Measurements from ENCODE around the gene MSX2.
"Not testable (repeated sequence)": the region's sequence is repeated elsewhere in the genome, so short reads cannot be mapped to it uniquely, and the experiment has no call there.

The MSX2 gene

GRCh38 chr5:174733836-174734235 is 9.5 kb downstream of the MSX2 start:
- DNase-seq, result no peak

- no peak for DNase-seq
Measured at GRCh38 chr5:174734571-174735497, 10.5 kb downstream of the MSX2 start.

DNA sequence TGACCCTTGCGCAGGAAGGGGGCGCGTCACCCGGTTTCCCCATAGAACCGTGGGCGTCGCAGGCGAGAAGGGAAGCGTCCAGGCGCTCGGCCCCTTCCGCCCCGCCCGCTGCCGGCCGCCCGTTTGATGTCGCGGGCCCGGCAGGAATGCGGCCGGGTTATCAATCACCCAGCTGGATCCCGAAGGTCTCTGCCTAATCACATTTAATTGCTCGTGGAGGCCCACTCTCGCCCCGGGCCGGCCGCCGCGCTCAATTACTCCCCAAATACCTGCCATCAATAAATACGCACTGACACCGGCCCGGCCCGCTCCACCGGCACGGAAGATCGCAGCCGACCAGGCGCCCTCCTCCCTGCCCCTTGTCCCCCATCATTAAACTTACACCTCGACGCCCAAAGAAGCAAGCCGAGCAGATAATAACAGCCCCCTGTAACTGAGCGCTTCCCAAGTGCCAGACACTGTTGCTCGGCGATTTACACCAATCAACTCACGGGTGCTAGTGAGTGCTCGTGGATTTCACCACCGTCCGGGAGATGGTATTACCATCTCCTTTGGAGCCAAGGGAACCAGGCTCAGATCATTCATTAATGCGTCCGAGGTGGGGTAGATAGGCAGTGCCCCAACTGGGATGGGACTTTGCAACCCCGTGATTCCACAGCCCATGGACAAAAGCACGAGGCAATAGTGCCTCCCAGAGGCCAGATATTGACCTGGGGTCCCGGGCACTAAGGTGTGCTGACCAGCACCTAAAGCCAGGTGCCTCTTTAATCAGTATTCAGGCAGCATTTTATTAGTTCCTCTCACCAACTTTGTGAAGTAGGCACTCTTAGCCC is 11.3 kb downstream of the MSX2 start:
- no peak for DNase-seq

- DNase-seq, result no peak
Measured at GRCh38 chr5:174736331-174736721, 11.9 kb downstream of the MSX2 start.

DNA sequence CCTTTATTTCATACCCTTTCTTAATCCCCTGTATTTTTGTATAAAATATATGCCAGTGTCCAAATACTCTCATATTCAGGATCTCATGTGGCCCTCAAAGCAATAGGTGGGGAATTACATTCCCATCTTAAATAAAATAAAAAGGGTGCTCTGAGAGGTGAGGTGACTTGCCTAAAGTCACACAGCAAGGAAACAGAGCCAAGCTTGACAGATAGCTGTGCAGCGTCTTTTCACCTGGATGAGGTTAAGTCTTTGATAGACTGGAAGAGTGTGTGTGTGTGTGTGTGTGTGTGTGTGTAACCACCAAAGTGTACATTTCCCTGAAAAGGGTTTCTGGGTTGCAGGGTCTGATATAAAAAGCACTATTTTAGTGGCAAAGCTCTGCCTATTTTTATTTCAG is 12.4 kb downstream of the MSX2 start:
- DNase-seq, result no peak

DNA sequence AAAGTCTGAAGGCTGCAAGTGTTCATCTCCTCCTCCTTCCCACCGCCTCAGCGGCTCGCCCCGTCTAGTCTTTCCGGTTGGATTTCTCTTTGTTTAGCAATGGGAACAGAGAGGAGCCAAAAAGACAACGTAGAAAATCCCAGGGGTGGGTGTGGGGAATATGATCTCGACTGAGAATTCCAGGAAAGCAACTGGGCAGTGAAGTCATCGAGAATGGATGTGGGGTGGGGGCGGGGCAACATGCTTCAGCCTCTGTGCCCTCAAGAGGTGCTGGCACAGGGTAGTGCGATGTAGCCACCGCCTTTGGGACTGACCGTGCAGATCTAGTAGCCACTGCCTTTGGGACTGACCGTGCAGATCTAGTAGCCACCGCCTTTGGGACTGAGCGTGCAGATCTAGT is 12.9 kb downstream of the MSX2 start:
- no peak for DNase-seq

- DNase-seq, result no peak
Measured at GRCh38 chr5:174741352-174741751, 17.0 kb downstream of the MSX2 start.

DNA sequence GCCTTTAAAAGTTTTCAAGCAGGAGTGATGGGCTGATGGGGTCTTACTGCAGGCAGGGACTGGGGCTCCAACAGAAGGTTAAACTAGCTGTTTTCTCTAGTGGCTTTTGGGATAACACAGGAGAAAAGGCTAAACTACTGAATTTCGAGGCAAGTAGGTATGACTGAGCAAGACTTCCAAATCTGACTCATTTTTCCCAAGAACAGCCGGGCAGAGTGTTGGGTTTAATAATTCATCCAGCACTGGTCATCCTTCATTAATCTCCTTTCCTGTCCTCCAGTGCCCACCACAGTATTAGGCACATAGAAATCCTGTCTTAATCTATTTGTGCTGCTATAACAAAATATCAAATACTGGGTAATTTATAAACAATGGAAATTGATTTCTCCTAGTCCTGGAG is 20.5 kb downstream of the MSX2 start:
- DNase-seq, result no peak

DNA sequence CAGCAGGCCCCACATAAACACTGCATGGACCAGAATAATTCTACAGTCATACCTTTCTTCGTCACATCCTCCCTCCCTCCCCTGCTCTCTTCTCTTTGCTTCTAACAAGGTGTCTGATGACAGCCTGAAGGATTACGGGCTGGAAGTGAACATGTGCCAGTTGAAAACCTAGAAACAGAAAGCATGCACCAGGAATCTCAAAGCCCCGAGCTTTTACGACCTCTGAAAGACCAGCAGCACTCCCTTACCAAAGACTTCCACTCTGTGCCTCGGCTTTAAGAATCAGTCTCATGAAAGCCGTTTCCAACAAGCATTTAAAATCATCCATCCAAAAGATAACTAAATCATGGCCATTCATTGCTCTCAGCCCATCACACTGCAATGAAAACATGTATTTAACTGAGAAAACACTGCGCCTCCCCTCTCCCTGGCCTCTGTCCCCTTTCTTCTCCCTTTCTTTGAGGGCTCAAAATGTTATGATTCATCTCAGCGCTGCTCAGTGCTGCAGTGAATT is 21.3 kb downstream of the MSX2 start:
- no peak for DNase-seq

GRCh38 chr5:174750711-174751110 is 26.3 kb downstream of the MSX2 start:
- DNase-seq, result no peak

DNA sequence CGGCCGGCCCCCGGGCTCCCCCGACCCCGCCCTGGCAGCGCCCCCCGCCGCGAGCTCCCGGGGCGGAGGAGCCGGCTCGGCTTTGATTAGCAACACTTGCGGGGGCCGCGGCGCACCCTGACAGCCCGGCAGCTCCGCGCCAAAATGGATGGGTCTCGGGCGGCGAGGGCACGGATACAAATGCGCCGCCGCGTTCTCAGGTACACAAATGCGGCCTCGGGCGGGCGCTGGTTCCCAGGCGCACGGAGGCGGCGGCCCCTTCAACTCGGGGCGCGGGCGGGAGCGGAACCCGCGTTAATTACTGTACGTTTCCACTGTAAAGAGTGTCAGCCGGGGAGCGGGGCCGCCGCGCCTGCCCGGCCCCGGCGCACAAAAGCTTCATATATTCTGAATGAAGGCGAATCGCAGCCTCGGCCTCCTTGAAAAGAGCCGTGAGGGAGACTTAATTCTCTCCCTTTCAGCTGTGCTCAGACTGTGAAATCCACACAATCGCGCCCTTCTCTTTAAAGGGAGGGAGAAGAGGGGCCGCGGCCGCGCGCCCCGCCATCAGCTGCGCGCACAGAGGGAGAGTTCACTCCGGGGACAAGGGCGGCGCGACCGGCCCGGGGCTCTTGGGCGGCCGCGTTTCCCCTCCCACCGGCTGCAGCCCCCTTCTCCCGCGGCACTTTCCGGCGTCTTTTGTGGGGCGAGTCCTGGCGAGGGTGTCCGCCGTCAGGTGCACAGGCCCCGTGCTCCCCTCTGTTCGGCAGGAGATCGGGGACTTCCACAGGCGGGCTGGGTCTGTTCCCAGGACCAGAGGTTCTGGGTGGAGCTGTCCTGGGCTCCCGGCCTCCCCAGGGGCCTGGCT is 27.0 kb downstream of the MSX2 start:
- DNase-seq, result peak; percentile 5 to 16

DNA sequence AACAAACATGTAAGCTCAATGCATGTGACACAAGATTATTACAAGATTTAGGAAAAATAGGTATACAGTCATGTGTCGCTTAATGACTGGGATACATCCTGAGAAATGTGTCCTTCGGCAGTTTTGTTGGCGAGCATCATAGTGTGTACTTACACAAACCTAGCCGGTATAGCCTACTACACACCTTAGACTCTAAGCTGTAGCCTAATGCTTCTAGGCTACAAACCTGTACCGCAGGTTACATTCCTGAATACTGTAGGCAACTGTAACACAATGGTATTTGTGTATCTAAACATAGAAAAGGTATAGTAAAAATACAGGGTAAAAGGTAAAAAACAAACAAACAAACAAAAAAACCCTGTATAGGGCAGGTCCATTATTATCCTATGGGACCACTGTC is 27.7 kb downstream of the MSX2 start:
- no peak for DNase-seq

GRCh38 chr5:174755106-174755505 is 30.7 kb downstream of the MSX2 start:
- no peak for DNase-seq

GRCh38 chr5:174759091-174759490 is 34.7 kb downstream of the MSX2 start:
- no peak for DNase-seq

DNA sequence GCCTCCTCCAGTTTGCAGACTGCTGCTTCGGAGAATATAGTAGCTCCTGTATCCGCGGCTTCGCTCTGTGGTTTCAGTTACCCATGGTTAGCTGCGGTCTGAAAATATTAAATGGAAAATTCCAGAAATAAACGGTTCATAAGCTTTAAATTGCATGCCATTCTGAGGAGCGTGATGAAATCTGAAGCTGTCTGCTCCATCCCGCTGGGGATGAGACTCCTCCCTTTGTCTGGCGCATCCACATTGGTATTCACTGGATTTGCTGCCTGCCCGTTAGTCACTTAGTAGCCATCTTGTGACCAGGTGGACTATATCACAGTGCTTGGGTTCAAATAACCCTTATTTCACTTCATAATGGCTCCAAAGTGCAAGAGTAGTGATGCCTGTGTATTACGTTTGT is 36.3 kb downstream of the MSX2 start:
- DNase-seq, result no peak

- DNase-seq, result not testable (repeated sequence)
Measured at GRCh38 chr5:174761341-174761740, 37.0 kb downstream of the MSX2 start.

DNA sequence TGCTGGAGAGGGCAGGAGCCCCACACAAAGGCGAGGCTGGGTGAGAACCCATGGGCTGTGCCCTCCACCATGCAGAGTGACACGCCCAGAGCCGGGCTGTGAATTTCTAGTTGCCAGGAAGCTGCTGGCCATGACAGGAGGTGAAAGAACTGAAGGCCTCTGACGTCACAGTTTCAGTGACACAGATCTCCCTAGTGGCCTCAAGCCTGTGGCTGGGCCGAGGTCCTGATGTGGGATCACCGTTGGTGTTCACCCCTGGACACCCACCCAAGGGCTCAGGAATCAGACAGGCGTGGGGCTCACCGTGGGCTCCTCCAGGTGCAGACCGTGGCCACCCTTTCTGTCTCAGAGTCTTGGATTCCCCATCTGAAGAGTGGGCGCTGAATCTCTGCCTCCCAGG is 39.9 kb downstream of the MSX2 start:
- no peak for DNase-seq

DNA sequence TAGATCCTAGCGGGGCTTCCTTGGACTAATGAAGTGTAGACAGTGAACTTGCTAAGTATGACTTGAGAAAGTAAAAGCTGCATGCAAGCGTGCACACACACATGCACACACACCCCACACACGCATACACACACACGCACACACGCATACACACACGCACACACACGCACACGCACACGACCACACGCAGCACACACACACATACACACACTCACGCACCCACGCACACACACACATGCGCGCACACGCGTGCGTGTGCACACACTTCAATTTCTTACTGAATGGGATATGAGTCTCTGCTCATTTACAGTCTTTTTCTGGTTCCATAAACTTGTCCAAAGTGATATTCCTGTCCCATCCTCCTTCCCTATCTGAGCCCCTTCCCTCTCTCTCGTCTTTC is 41.2 kb downstream of the MSX2 start:
- DNase-seq, result no peak

DNA sequence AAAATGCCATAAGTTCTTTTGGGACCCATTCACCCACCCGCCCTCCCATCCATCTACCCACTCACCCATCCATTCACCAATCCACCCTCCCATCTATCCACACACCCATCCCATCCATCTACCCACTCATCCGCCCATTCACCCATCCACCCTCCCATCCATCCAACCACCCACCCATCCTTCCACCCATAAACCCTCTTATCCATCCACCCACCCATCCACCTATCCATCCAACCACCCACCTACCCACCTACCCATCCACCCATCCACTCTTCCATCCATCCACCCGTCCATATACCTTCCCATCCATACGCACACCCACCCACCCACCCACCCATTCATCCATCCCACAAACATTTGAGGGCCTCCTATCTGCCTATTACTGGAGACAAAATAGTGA is 43.3 kb downstream of the MSX2 start:
- DNase-seq, result no peak

DNA sequence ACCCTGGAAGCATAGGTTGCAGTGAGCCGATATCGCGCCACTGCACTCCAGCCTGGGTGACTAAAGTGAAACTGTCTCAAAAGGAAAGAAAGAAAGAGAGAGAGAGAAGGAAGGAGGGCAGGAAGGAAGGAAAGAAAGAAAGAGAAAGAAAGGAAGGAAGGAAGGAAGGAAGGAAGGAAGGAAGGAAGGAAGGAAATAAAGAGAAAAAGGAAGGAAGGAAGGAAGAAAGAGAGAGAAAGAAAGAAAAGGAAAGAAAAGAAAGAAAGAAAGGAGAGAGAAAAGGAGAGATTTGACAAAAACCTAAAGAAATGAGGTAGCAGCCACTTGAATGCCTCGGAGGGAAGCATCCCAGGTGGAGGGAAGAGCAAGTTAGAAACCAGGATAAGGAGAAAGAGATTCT is 44.6 kb downstream of the MSX2 start:
- DNase-seq, result no peak

- no peak for DNase-seq
Measured at GRCh38 chr5:174773371-174773770, 49.0 kb downstream of the MSX2 start.

- no peak for DNase-seq
Measured at GRCh38 chr5:174775081-174775480, 50.7 kb downstream of the MSX2 start.

GRCh38 chr5:174777111-174777510 is 52.7 kb downstream of the MSX2 start:
- no peak for DNase-seq
